ENCODE measurements around the gene KRTAP10-3. TPM values are rescaled to one million over a fixed set of nuclear protein-coding genes. Genes with fewer than 3 reads are reported as not detected.

Gene KRTAP10-3
- total RNA-seq, 4 donors from 2014 or later, result not detected

GRCh38 chr21:44530903-44531605, 27.5 kb downstream of the KRTAP10-3 start:
- intact Hi-C loops (cut with DNase I), result no loop called here
- DNase-seq, result no peak
- Histone ChIP-seq H3K36me3 (no peaks in the 10 kb centered on the region), H3K27me3 (peaks cover 0 to 27% (median 0%) of the 10 kb centered on the region in 4 donors), H3K9me3 (no peaks in the 10 kb centered on the region), H3K4me1 (no peaks in the 10 kb centered on the region), H3K27ac (no peak overlapping the region), H3K4me3 (no peak overlapping the region)
- WGBS, 2 donors, result 87 to 89% methylated on average over 14 to 16 of the region's 23 CpGs
- TF ChIP-seq POLR2A (IDR thresholded peaks at IDR 0.05), result no peak
- TF ChIP-seq, protein P1, sequence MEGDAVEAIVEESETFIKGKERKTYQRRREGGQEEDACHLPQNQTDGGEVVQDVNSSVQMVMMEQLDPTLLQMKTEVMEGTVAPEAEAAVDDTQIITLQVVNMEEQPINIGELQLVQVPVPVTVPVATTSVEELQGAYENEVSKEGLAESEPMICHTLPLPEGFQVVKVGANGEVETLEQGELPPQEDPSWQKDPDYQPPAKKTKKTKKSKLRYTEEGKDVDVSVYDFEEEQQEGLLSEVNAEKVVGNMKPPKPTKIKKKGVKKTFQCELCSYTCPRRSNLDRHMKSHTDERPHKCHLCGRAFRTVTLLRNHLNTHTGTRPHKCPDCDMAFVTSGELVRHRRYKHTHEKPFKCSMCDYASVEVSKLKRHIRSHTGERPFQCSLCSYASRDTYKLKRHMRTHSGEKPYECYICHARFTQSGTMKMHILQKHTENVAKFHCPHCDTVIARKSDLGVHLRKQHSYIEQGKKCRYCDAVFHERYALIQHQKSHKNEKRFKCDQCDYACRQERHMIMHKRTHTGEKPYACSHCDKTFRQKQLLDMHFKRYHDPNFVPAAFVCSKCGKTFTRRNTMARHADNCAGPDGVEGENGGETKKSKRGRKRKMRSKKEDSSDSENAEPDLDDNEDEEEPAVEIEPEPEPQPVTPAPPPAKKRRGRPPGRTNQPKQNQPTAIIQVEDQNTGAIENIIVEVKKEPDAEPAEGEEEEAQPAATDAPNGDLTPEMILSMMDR (IDR thresholded peaks at IDR 0.05), result no peak

- no peak for DNase-seq
- H3K27me3 ChIP-seq, result peaks cover 0 to 30% (median 0%) of the 10 kb centered on the region in 4 donors
- TF ChIP-seq, protein P1 (IDR thresholded peaks at IDR 0.05), result no peak
- no peak for TF ChIP-seq POLR2A (IDR thresholded peaks at IDR 0.05)
- 80 to 88% methylated on average over 2 to 5 of the region's 7 CpGs for WGBS, 2 donors
- no peaks in the 10 kb centered on the region for H3K9me3 ChIP-seq
- no peaks in the 10 kb centered on the region for H3K4me1 ChIP-seq
- intact Hi-C loops (cut with DNase I), result no loop called here
- no peak overlapping the region for H3K27ac ChIP-seq
- no peaks in the 10 kb centered on the region for H3K36me3 ChIP-seq
- H3K4me3 ChIP-seq, result no peak overlapping the region
These were observed 28.2 kb downstream of the KRTAP10-3 start for GRCh38 chr21:44530221-44530902.

- H3K4me3 ChIP-seq, result no peak overlapping the region
- no peak for DNase-seq
- no peaks in the 10 kb centered on the region for H3K9me3 ChIP-seq
- intact Hi-C loops (cut with DNase I), result no loop called here
- peaks cover 0 to 32% (median 0%) of the 10 kb centered on the region in 4 donors for H3K27me3 ChIP-seq
- H3K36me3 ChIP-seq, result no peaks in the 10 kb centered on the region
- TF ChIP-seq POLR2A (IDR thresholded peaks at IDR 0.05), result no peak
- TF ChIP-seq, protein P1 (IDR thresholded peaks at IDR 0.05), result no peak
- H3K27ac ChIP-seq, result no peak overlapping the region
- WGBS, 2 donors, result 64 to 70% methylated on average over 3 to 12 of the region's 23 CpGs
- no peaks in the 10 kb centered on the region for H3K4me1 ChIP-seq
These were observed 29.0 kb downstream of the KRTAP10-3 start for GRCh38 chr21:44529503-44530125.

- 80 to 85% methylated on average over 6 to 13 of the region's 17 CpGs for WGBS, 2 donors
- Histone ChIP-seq H3K4me3 (no peak overlapping the region), H3K4me1 (no peaks in the 10 kb centered on the region), H3K36me3 (no peaks in the 10 kb centered on the region), H3K27me3 (peaks cover 0 to 32% (median 0%) of the 10 kb centered on the region in 4 donors), H3K9me3 (no peaks in the 10 kb centered on the region), H3K27ac (no peak overlapping the region)
- intact Hi-C loops (cut with DNase I), result no loop called here
- no peak for DNase-seq
- TF ChIP-seq POLR2A (IDR thresholded peaks at IDR 0.05), result no peak
- TF ChIP-seq, protein P1 (IDR thresholded peaks at IDR 0.05), result no peak
These were observed 29.6 kb downstream of the KRTAP10-3 start for GRCh38 chr21:44529011-44529421.

GRCh38 chr21:44528634-44528995, 30.0 kb downstream of the KRTAP10-3 start:
- H3K4me3 ChIP-seq, result no peak overlapping the region
- no peak for TF ChIP-seq POLR2A (IDR thresholded peaks at IDR 0.05)
- TF ChIP-seq, protein P1 (IDR thresholded peaks at IDR 0.05), result no peak

More at GRCh38 chr21:44528634-44528995, 30.0 kb downstream of the KRTAP10-3 start:
- H3K4me1 ChIP-seq, result no peaks in the 10 kb centered on the region
- intact Hi-C loops (cut with DNase I), result no loop called here
- WGBS, 2 donors, result 50 to 88% methylated on average over 2 to 5 of the region's 10 CpGs
- H3K36me3 ChIP-seq, result no peaks in the 10 kb centered on the region
- DNase-seq, result no peak
- no peak overlapping the region for H3K27ac ChIP-seq
- no peaks in the 10 kb centered on the region for H3K9me3 ChIP-seq
- peaks cover 0 to 32% (median 0%) of the 10 kb centered on the region in 4 donors for H3K27me3 ChIP-seq
